Measurements from ENCODE around the gene KRTAP4-2. TPM values are rescaled to one million over a fixed set of nuclear protein-coding genes. Genes with fewer than 3 reads are reported as not detected.
"Not testable (repeated sequence)": the region's sequence is repeated elsewhere in the genome, so short reads cannot be mapped to it uniquely, and the experiment has no call there.

Gene KRTAP4-2
- not detected for total RNA-seq

DNA sequence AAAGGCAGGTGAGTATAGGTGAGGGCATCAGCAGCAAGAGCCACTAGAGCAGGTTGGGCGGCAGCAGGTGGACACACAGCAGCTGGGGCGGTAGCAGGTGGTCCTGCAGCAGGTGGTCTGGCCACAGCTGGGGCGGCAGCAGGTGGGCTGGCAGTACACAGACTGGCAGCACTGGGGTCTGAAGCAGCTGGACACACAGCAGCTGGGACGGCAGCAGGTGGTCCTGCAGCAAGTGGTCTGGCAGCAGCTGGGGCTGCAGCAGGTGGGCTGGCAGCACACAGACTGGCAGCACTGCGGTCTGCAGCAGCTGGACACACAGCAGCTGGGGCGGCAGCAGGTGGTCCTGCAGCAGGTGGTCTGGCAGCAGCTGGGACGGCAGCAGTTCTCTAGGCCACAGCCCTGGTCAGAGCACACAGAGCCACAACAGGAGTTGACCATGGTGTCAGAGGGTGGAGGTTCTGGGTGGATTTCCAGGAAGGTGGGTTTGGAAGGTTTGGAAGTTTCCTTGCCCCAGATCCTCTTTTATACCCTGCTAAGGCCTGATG lies at the start of gene KRTAP4-2:
Gene KRTAP4-2, minus strand, starts transcription at position 495 of the 545 bp plus-strand sequence. Its CDS starts 57 bp downstream, at position 438.
- ATAC-seq (no peak), DNase-seq (no peak)
- H3K4me3 Mint-ChIP-seq: no peak within 1 kb of the TSS
- no peaks in the 10 kb centered on the region for H3K9me3 Mint-ChIP-seq (ENCODE audit: low read depth)
- H3K27ac Mint-ChIP-seq: no peak within 1 kb of the TSS
- no peaks in the 10 kb centered on the region for H3K4me1 Mint-ChIP-seq
- peaks cover 7% of the 10 kb centered on the region for H3K27me3 Mint-ChIP-seq
- CTCF ChIA-PET: no interaction called here
- H3K36me3 Mint-ChIP-seq: no peaks in the 10 kb centered on the region

- H3K36me3 Mint-ChIP-seq; H3K4me3 Mint-ChIP-seq; H3K27ac Mint-ChIP-seq; ATAC-seq; CTCF ChIA-PET; DNase-seq; H3K9me3 Mint-ChIP-seq (ENCODE audit: low read depth); H3K4me1 Mint-ChIP-seq: not testable (repeated sequence)
- H3K27me3 Mint-ChIP-seq: peaks cover 20% of the 10 kb centered on the region
These were observed 48.6 kb upstream of the KRTAP4-2 start, which contains the start of gene KRTAP9-2 for GRCh38 chr17:41226598-41227095. Gene KRTAP9-2 (plus strand): TSS chr17:41226648. CDS start chr17:41226655, 7 bp downstream.

- Mint-ChIP-seq H3K27ac (no peak overlapping the region), H3K4me1 (no peaks in the 10 kb centered on the region), H3K27me3 (peaks cover 20% of the 10 kb centered on the region), H3K36me3 (no peaks in the 10 kb centered on the region), H3K4me3 (no peak overlapping the region), H3K9me3 (ENCODE audit: low read depth) (no peaks in the 10 kb centered on the region)
- ATAC-seq (no peak), DNase-seq (no peak)
- CTCF ChIA-PET: no interaction called here
These were observed 48.0 kb upstream of the KRTAP4-2 start for GRCh38 chr17:41226051-41226450.

DNA sequence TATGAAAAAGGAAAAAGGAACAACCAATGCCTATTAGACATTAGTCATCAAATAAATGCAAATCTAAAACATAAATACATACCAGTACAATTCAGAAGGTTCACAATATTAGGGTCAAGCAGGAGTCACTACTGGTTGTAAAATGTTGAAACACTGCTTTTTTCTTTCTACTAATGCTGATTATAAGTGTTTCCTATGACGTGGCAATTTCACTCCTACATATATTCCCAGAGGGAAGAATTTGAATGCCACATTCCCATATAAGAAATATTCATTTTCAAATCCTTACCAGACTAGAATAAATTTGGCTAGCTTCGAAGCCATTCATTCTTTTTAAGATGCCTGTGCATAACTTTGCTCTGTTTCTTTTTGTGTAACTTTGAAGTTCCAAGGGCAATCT lies 45.8 kb upstream of the KRTAP4-2 start:
- CTCF ChIA-PET: no interaction called here
- Mint-ChIP-seq H3K4me1 (no peaks in the 10 kb centered on the region), H3K4me3 (no peak overlapping the region), H3K36me3 (no peaks in the 10 kb centered on the region), H3K27ac (no peak overlapping the region), H3K27me3 (peaks cover 25% of the 10 kb centered on the region), H3K9me3 (ENCODE audit: low read depth) (no peaks in the 10 kb centered on the region)
- DNase-seq (no peak), ATAC-seq (no peak)

- Mint-ChIP-seq H3K27me3 (peaks cover 24% of the 10 kb centered on the region), H3K4me3 (no peak overlapping the region), H3K36me3 (no peaks in the 10 kb centered on the region), H3K9me3 (ENCODE audit: low read depth) (no peaks in the 10 kb centered on the region), H3K27ac (no peak overlapping the region), H3K4me1 (no peaks in the 10 kb centered on the region)
- ATAC-seq (no peak), DNase-seq (no peak)
- CTCF ChIA-PET: no interaction called here
These were observed 37.7 kb upstream of the KRTAP4-2 start for GRCh38 chr17:41215681-41216080.

DNA sequence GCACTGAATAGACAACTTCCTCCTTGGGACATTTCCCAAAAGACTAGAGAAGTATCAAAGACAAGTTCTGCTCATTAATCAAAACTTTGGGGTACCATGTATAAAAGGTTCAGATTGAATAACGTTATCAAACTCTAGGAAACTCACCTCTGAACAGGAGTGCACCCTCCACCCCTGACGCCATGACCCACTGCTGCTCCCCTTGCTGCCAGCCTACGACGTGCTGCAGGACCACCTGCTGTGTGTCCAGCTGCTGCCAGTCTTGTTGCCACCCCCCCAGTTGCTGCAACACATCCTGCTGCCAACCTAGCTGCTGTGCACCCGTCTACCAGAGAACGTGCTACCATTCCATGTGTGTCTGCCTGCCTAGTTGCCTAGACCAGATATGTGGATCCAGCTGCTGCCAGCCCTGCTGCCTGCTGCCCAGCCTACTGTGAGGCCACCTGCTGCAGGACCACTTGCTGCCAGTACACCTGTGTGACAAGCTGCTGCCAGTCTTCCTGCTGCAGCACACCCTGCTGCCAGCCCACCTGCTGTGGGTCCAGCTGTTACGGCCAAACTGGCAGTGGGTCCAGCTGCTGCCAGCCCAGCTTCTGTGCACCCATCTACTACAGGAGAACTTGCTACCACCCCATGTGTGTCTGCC lies 34.6 kb upstream of the KRTAP4-2 start:
- Mint-ChIP-seq H3K4me3 (no peak overlapping the region), H3K36me3 (no peaks in the 10 kb centered on the region), H3K4me1 (no peaks in the 10 kb centered on the region), H3K9me3 (ENCODE audit: low read depth) (no peaks in the 10 kb centered on the region), H3K27ac (no peak overlapping the region), H3K27me3 (peaks cover 40% of the 10 kb centered on the region)
- no peak for DNase-seq
- CTCF ChIA-PET: interaction anchor here (1.3 kb wide), 1 partner anchor 110 kb away, joined by 3 read pairs; no protein-coding TSS in a partner anchor
- no peak for ATAC-seq

GRCh38 chr17:41211845-41212466 lies 33.9 kb upstream of the KRTAP4-2 start:
- CTCF ChIA-PET: interaction anchor here (0.8 to 1.3 kb wide), 2 partner anchors 9 to 110 kb away, joined by 3 read pairs; no protein-coding TSS in a partner anchor
- no peaks in the 10 kb centered on the region for H3K36me3 Mint-ChIP-seq

GRCh38 chr17:41199421-41200078 lies 21.5 kb upstream of the KRTAP4-2 start:
- H3K27me3 Mint-ChIP-seq: peaks cover 9% of the 10 kb centered on the region
- ATAC-seq (no peak), DNase-seq (no peak)
- no peaks in the 10 kb centered on the region for H3K36me3 Mint-ChIP-seq
- no peak overlapping the region for H3K27ac Mint-ChIP-seq
- no peaks in the 10 kb centered on the region for H3K4me1 Mint-ChIP-seq
- H3K9me3 Mint-ChIP-seq (ENCODE audit: low read depth): no peaks in the 10 kb centered on the region
- no peak overlapping the region for H3K4me3 Mint-ChIP-seq
- CTCF ChIA-PET: no interaction called here

More at GRCh38 chr17:41211845-41212466, 33.9 kb upstream of the KRTAP4-2 start:
- H3K4me1 Mint-ChIP-seq: no peaks in the 10 kb centered on the region
- no peak for DNase-seq
- H3K4me3 Mint-ChIP-seq: no peak overlapping the region
- peaks cover 36% of the 10 kb centered on the region for H3K27me3 Mint-ChIP-seq
- no peak overlapping the region for H3K27ac Mint-ChIP-seq
- no peaks in the 10 kb centered on the region for H3K9me3 Mint-ChIP-seq (ENCODE audit: low read depth)
- ATAC-seq: no peak

GRCh38 chr17:41196068-41196467 lies 18.0 kb upstream of the KRTAP4-2 start:
- Mint-ChIP-seq H3K27ac (no peak overlapping the region), H3K9me3 (ENCODE audit: low read depth) (no peaks in the 10 kb centered on the region), H3K36me3 (no peaks in the 10 kb centered on the region), H3K4me1 (no peaks in the 10 kb centered on the region), H3K27me3 (peaks cover 13% of the 10 kb centered on the region), H3K4me3 (no peak overlapping the region)
- no peak for ATAC-seq
- CTCF ChIA-PET: no interaction called here
- no peak for DNase-seq

DNA sequence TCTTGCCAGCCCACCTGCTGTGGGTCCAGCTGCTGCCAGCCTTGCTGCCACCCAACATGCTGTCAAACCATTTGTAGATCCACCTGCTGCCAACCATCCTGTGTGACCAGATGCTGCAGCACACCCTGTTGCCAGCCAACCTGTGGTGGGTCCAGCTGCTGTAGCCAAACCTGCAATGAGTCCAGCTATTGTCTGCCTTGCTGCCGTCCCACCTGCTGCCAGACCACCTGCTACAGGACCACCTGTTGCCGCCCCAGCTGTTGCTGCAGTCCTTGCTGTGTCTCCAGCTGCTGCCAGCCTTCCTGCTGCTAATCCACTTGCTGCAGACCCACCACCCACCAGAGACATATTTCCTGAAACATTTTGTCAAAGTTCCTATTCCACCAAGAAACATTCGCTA lies 12.3 kb upstream of the KRTAP4-2 start:
- DNase-seq: no peak
- Mint-ChIP-seq H3K4me1 (no peaks in the 10 kb centered on the region), H3K27me3 (peaks cover 20% of the 10 kb centered on the region), H3K36me3 (no peaks in the 10 kb centered on the region), H3K4me3 (no peak overlapping the region), H3K27ac (no peak overlapping the region), H3K9me3 (ENCODE audit: low read depth) (no peaks in the 10 kb centered on the region)
- CTCF ChIA-PET: no interaction called here
- ATAC-seq: no peak

DNA sequence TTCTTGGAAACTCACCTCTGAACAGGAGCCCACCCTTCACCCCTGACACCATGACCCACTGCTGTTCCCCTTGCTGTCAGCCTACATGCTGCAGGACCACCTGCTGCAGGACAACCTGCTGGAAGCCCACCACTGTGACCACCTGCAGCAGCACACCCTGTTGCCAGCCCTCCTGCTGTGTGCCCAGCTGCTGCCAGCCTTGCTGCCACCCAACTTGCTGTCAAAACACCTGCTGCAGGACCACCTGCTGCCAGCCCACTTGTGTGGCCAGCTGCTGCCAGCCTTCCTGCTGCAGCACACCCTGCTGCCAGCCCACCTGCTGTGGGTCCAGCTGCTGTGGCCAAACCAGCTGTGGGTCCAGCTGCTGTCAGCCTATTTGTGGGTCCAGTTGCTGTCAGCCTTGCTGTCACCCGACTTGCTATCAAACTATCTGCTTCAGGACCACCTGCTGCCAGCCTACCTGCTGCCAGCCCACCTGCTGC lies 11.9 kb upstream of the KRTAP4-2 start, which contains the start of gene KRTAP9-1:
Gene KRTAP9-1, plus strand, starts transcription at position 51 of the 482 bp plus-strand sequence. Its CDS starts 0 bp downstream, at position 51.
- DNase-seq; H3K9me3 Mint-ChIP-seq (ENCODE audit: low read depth); H3K36me3 Mint-ChIP-seq; ATAC-seq; H3K4me3 Mint-ChIP-seq; H3K4me1 Mint-ChIP-seq; H3K27ac Mint-ChIP-seq; CTCF ChIA-PET: not testable (repeated sequence)
- H3K27me3 Mint-ChIP-seq: peaks cover 20% of the 10 kb centered on the region

GRCh38 chr17:41186872-41187271 lies 8.9 kb upstream of the KRTAP4-2 start:
- Mint-ChIP-seq H3K27ac (no peak overlapping the region), H3K4me1 (no peaks in the 10 kb centered on the region), H3K9me3 (ENCODE audit: low read depth) (no peaks in the 10 kb centered on the region), H3K36me3 (no peaks in the 10 kb centered on the region), H3K27me3 (peaks cover 15% of the 10 kb centered on the region), H3K4me3 (no peak overlapping the region)
- CTCF ChIA-PET: no interaction called here
- no peak for ATAC-seq
- no peak for DNase-seq

- DNase-seq: no peak
- ATAC-seq: no peak
- Mint-ChIP-seq H3K4me3 (no peak overlapping the region), H3K36me3 (no peaks in the 10 kb centered on the region), H3K4me1 (no peaks in the 10 kb centered on the region), H3K9me3 (ENCODE audit: low read depth) (no peaks in the 10 kb centered on the region), H3K27me3 (peaks cover 8% of the 10 kb centered on the region), H3K27ac (no peak overlapping the region)
- CTCF ChIA-PET: no interaction called here
These were observed 7.0 kb upstream of the KRTAP4-2 start for GRCh38 chr17:41185001-41185400.
